Measurements from ENCODE around the gene PCNX4. TPM values are rescaled to one million over a fixed set of nuclear protein-coding genes. Genes with fewer than 3 reads are reported as not detected.

The PCNX4 gene
- total RNA-seq, 1 experiment from 2014 or later, result 65.1 TPM

DNA sequence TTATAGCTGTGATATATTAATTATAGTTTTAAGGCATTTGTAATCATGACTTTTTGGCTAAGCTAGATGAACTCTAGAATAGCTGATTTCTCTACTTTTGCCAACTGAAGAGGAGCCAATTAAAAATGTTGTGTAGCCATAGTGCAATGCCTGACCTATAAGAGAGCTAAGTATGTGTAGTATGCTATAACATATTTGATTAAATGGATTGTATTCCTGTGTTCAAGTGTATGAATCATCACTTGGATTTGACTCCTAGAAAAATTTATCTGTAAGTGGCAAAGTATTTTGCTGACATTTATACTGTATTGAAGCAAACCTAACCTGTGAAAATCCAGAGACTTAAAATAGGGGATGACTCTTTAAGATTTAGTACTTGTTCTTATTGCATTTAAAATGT lies 34.2 kb downstream of the PCNX4 start:
- peaks cover 39% of the 10 kb centered on the region for H3K36me3 ChIP-seq (ENCODE audit: low read depth)
- BruUV-seq (replicated peaks), result no TSS peak

DNA sequence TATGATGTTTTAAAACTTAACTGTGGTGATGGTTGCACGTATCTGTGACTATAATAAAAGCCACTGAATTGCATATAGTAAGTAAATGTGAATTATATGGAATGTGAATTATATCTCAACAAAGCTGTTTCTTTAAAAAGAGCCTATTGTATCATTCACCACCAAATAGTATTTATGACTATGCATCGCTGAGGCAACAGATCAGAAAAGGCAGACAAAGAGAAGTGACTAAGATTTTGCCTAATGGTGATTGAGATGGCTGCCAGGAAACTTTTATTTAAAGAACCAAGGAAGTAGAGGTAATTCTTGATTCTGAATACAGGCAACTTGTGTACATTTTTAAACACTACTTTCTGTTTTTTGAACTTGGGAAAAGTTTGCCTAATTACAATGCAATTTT lies 41.8 kb downstream of the PCNX4 start:
- no TSS peak for BruUV-seq (replicated peaks)
- DNase-seq, result no peak

More for the DNA sequence above, 34.2 kb downstream of the PCNX4 start:
- Histone ChIP-seq H3K9me3 (ENCODE audit: insufficient read depth, low read depth) (no peaks in the 10 kb centered on the region), H3K9me2 (ENCODE audit: insufficient read depth) (no peaks in the 10 kb centered on the region), H2AFZ (no peak overlapping the region), H4K20me1 (ENCODE audit: insufficient read depth) (no peaks in the 10 kb centered on the region), H3K4me2 (no peak overlapping the region), H3K79me2 (ENCODE audit: low read depth) (no peaks in the 10 kb centered on the region), H3K27me3 (ENCODE audit: insufficient read depth, low read depth) (no peaks in the 10 kb centered on the region), H3K4me3 (no peak overlapping the region), H3K27ac (no peak overlapping the region), H3F3A (ENCODE audit: insufficient read depth, low read depth) (no peaks in the 10 kb centered on the region), H3K4me1 (replicated peaks; ENCODE audit: insufficient read depth) (no peaks in the 10 kb centered on the region)
- no peak for DNase-seq
- POLR2A ChIA-PET (ENCODE audit: unreplicated experiment), result interaction anchor here (0.6 kb wide), 2 partner anchors 36 to 641 kb away, joined by 3 to 4 read pairs; partner anchors contain the start of genes JKAMP and L3HYPDH
- intact Hi-C loops (cut with micrococcal nuclease; ENCODE audit: unreplicated experiment), result no loop called here
- no peak for TF ChIP-seq EZH2 (IDR thresholded peaks at IDR 0.05; ENCODE audit: low read depth)
- TF ChIP-seq, protein P1, sequence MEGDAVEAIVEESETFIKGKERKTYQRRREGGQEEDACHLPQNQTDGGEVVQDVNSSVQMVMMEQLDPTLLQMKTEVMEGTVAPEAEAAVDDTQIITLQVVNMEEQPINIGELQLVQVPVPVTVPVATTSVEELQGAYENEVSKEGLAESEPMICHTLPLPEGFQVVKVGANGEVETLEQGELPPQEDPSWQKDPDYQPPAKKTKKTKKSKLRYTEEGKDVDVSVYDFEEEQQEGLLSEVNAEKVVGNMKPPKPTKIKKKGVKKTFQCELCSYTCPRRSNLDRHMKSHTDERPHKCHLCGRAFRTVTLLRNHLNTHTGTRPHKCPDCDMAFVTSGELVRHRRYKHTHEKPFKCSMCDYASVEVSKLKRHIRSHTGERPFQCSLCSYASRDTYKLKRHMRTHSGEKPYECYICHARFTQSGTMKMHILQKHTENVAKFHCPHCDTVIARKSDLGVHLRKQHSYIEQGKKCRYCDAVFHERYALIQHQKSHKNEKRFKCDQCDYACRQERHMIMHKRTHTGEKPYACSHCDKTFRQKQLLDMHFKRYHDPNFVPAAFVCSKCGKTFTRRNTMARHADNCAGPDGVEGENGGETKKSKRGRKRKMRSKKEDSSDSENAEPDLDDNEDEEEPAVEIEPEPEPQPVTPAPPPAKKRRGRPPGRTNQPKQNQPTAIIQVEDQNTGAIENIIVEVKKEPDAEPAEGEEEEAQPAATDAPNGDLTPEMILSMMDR (conservative IDR thresholded peaks at IDR 0.05), result no peak
- CTCF ChIA-PET, result no interaction called here

DNA sequence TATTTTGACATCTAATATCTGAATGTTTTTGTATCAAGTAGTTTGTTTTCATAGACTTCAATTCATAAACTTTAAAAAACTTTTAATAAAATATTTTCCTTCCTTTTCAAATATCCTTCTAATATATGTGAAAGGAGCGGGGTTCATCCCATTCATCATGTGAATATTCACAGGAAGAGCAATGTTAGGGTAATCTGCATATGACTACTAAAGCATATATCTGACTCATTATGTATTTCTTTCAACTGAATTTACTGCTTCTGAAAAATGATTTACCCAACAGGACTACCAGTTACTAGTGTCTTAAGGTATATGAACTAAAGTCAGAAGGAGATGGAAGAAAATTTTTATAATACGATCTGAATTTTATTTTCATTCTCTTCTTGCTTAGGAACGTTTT lies 43.0 kb downstream of the PCNX4 start:
- H3F3A ChIP-seq (ENCODE audit: insufficient read depth, low read depth), result no peaks in the 10 kb centered on the region
- TF ChIP-seq, protein P1 (conservative IDR thresholded peaks at IDR 0.05), result no peak
- TF ChIP-seq EZH2 (IDR thresholded peaks at IDR 0.05; ENCODE audit: low read depth), result no peak
- H3K9me2 ChIP-seq (ENCODE audit: insufficient read depth), result no peaks in the 10 kb centered on the region
- CTCF ChIA-PET, result interaction anchor here (0.6 kb wide), 1 partner anchor 169 kb away, joined by 3 read pairs; no protein-coding TSS in a partner anchor
- no peak overlapping the region for H3K4me3 ChIP-seq
- POLR2A ChIA-PET (ENCODE audit: unreplicated experiment), result no interaction called here
- H3K79me2 ChIP-seq (ENCODE audit: low read depth), result no peaks in the 10 kb centered on the region
- no peak overlapping the region for H3K27ac ChIP-seq
- H2AFZ ChIP-seq, result no peak overlapping the region
- H3K36me3 ChIP-seq (ENCODE audit: low read depth), result no peaks in the 10 kb centered on the region
- H4K20me1 ChIP-seq (ENCODE audit: insufficient read depth), result no peaks in the 10 kb centered on the region
- no peaks in the 10 kb centered on the region for H3K9me3 ChIP-seq (ENCODE audit: insufficient read depth, low read depth)
- no TSS peak for BruUV-seq (replicated peaks)
- no peak for DNase-seq
- no peaks in the 10 kb centered on the region for H3K27me3 ChIP-seq (ENCODE audit: insufficient read depth, low read depth)
- H3K4me2 ChIP-seq, result no peak overlapping the region
- intact Hi-C loops (cut with micrococcal nuclease; ENCODE audit: unreplicated experiment), result no loop called here
- H3K4me1 ChIP-seq (replicated peaks; ENCODE audit: insufficient read depth), result no peaks in the 10 kb centered on the region

More for the DNA sequence above, 41.8 kb downstream of the PCNX4 start:
- Histone ChIP-seq H3K9me2 (ENCODE audit: insufficient read depth) (no peaks in the 10 kb centered on the region), H3K4me3 (no peak overlapping the region), H4K20me1 (ENCODE audit: insufficient read depth) (no peaks in the 10 kb centered on the region), H3F3A (ENCODE audit: insufficient read depth, low read depth) (no peaks in the 10 kb centered on the region), H3K9me3 (ENCODE audit: insufficient read depth, low read depth) (no peaks in the 10 kb centered on the region), H2AFZ (no peak overlapping the region), H3K4me1 (replicated peaks; ENCODE audit: insufficient read depth) (no peaks in the 10 kb centered on the region), H3K27me3 (ENCODE audit: insufficient read depth, low read depth) (no peaks in the 10 kb centered on the region), H3K27ac (no peak overlapping the region), H3K36me3 (ENCODE audit: low read depth) (no peaks in the 10 kb centered on the region), H3K79me2 (ENCODE audit: low read depth) (no peaks in the 10 kb centered on the region), H3K4me2 (no peak overlapping the region)
- ChIA-PET POLR2A (ENCODE audit: unreplicated experiment) (no interaction called here), CTCF (no interaction called here)
- intact Hi-C loops (cut with micrococcal nuclease; ENCODE audit: unreplicated experiment), result no loop called here
- TF ChIP-seq, protein P1 (conservative IDR thresholded peaks at IDR 0.05), result no peak

Data from PC-9 (cell line).